ENCODE measurements around the gene DNAJC6.

DNAJC6 gene

DNA sequence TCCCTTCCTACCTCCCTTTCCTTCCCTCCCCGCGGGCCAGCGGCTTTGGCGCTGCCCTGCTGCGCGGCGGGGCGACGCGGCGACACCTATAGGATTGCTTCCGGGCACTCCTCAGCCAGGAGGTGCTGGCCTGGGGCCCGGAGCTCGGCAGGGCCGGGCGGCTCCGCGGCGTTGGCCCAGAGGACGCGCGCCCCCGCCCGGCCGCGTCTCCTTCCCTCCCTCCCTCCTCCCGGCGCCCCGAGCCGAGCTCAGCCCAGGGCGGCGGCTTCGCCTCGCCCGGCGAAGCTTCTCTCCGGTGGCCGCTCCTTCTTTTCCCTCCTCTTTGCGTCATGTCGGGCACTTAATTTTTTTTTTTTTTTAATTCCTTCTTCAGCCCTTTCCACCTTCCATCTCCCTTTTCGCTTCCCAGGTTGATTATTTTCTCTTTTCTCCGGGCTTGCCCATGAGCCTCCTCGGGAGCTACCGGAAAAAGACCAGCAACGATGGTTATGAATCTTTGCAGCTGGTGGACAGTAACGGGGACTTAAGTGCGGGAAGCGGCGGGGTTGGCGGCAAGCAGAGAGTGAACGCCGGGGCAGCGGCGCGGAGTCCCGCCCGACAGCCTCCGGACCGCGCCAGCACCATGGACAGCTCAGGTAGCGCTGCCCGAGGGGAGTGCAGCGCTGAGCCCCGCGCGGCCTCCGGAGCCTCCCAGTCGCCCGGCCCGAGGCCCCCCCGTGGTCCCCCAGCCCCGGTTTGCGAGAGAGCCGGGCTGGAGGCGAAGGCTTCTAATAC lies at the start of gene DNAJC6:
Gene DNAJC6, plus strand, starts transcription at position 240 of the 774 bp plus-strand sequence. Its CDS starts 203 bp downstream, at position 443.
- Histone ChIP-seq H3K4me3 (peak within 1 kb of the TSS; percentile 80), H3K27ac (no peak within 1 kb of the TSS), H3K9ac (ENCODE audit: insufficient read length) (no peak within 1 kb of the TSS), H3K9me3 (ENCODE audit: low read depth, low read length) (no peaks in the 10 kb centered on the region), H3K36me3 (ENCODE audit: insufficient read depth, low read length) (no peaks in the 10 kb centered on the region)
- no peak for TF ChIP-seq POLR2AphosphoS5 (IDR thresholded peaks at IDR 0.05; ENCODE audit: borderline replicate concordance, low read depth, low read length)
- TF ChIP-seq FOXP2 (optimal IDR thresholded peaks at IDR 0.05; ENCODE audit: control extremely low read depth, extremely low read length, insufficient read depth), result no peak
- no peak for TF ChIP-seq EZH2 (IDR thresholded peaks at IDR 0.05)
- DNase-seq (ENCODE audit: low read depth, low spot score), result no peak

DNA sequence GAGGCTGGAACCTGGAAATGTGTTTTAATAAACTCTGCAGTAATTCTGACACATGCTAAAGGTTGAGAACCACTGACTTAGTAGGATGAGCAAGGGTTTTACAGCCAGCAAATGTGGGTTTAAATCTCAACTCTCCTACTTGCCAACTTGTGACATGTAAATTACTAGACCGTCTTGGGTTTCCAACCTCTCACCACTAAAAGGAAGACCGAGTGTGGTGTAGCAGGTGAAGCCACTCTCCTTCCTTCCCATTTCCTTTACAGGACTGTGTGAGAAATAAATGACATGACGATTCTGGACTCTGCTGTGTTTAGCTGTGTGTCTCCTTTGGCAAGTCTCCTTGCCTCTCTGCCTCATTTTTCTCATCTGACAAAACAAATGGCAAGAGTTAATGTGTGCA lies 49.5 kb upstream of the DNAJC6 start:
- no peak for TF ChIP-seq FOXP2 (optimal IDR thresholded peaks at IDR 0.05; ENCODE audit: control extremely low read depth, extremely low read length, insufficient read depth)
- TF ChIP-seq EZH2 (IDR thresholded peaks at IDR 0.05), result no peak
- no peak for TF ChIP-seq POLR2AphosphoS5 (IDR thresholded peaks at IDR 0.05; ENCODE audit: borderline replicate concordance, low read depth, low read length)
- no peak for DNase-seq (ENCODE audit: low read depth, low spot score)
- no peak overlapping the region for H3K9ac ChIP-seq (ENCODE audit: insufficient read length)
- no peaks in the 10 kb centered on the region for H3K9me3 ChIP-seq (ENCODE audit: low read depth, low read length)
- H3K36me3 ChIP-seq (ENCODE audit: insufficient read depth, low read length), result no peaks in the 10 kb centered on the region
- no peak overlapping the region for H3K4me3 ChIP-seq
- H3K27ac ChIP-seq, result no peak overlapping the region

DNA sequence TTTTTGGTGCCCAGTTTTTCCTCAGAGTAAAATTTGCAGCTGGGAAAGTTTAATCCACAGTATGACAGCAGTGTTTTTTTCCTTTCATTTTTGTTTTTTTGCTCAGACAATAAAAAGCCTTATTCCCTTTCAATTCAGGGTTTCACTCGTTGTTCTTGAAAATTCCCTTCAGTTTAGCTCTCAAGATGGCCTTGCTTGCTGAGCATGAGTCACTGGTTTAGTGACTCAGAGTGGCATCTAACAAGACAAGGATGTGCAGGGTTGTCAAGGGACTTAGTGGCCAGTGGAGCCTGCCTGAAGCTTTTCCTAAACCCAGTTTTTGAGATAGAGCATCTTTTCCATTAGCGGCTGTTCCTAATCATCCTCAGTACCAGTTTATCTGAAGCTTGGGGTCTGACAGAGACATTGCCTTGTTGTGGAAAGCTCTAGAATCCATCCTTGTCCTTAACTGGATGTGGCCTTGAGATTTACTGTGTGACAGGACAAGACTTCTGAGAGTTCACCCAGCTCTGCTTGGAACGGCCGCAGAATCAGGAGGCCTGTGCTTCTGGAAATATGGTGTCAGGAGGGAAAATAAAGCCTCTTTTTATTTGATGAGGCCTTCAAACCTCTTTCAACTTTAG lies 48.4 kb upstream of the DNAJC6 start:
- Histone ChIP-seq H3K9me3 (ENCODE audit: low read depth, low read length) (no peaks in the 10 kb centered on the region), H3K36me3 (ENCODE audit: insufficient read depth, low read length) (no peaks in the 10 kb centered on the region), H3K27ac (no peak overlapping the region), H3K4me3 (no peak overlapping the region), H3K9ac (ENCODE audit: insufficient read length) (no peak overlapping the region)
- TF ChIP-seq FOXP2 (optimal IDR thresholded peaks at IDR 0.05; ENCODE audit: control extremely low read depth, extremely low read length, insufficient read depth), result no peak
- TF ChIP-seq EZH2 (IDR thresholded peaks at IDR 0.05), result no peak
- no peak for TF ChIP-seq POLR2AphosphoS5 (IDR thresholded peaks at IDR 0.05; ENCODE audit: borderline replicate concordance, low read depth, low read length)
- DNase-seq (ENCODE audit: low read depth, low spot score), result no peak

DNA sequence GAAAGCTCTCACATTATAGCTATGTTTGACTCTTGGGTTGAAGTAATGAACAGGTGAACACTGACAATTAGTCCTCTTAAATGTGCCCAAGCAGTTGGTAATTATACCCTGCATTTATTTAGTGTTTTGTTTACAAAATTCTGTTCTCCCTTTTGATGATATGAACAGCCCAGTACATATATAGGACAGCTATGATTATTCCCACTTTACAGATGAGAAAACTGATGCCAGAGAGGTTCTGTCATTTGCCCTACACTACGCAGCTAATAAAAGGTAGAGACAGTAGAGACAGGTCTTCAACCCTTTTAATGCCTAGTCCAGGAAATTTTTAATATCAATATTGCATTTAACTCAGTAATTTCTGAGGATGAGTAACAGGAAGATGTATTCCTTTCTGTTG lies 46.1 kb upstream of the DNAJC6 start:
- H3K27ac ChIP-seq, result no peak overlapping the region
- DNase-seq (ENCODE audit: low read depth, low spot score), result no peak

DNA sequence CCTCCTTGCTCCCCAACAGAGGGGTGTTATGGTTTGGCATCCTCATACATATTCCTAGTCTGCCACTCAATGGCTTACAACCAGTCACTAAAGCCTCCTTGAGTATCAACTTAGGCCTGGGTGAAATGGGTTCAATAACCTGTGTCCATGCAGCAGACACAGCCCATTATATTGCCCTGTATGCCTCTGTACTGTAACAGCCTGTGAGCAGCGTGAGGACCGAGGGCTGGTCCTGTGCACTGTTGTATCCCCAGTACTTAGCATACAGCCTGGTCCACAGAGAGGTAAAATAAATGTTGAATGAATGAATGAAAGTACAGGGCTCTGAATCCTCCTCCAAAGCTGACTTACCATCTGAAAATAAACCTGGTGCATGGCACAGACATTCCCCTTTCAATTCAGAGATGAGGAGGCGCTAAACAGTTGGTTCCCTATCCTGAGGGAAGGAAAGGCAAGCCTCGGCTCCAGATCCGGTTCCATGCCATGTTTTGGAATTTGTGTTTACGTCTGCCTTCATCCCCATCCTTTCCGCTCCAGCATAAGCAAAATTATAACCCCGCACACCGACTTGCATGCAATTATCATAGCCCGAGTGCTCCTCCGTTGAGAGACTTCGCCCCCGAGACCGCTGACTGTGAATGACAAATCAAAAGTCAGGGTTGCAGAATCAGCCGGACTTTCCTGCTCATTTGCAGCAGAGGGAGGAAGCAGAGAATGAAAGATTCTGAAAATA lies 45.0 kb upstream of the DNAJC6 start:
- H3K9ac ChIP-seq (ENCODE audit: insufficient read length), result no peak overlapping the region
- H3K36me3 ChIP-seq (ENCODE audit: insufficient read depth, low read length), result no peaks in the 10 kb centered on the region
- no peak for TF ChIP-seq POLR2AphosphoS5 (IDR thresholded peaks at IDR 0.05; ENCODE audit: borderline replicate concordance, low read depth, low read length)
- TF ChIP-seq FOXP2 (optimal IDR thresholded peaks at IDR 0.05; ENCODE audit: control extremely low read depth, extremely low read length, insufficient read depth), result peak; percentile 88
- TF ChIP-seq EZH2 (IDR thresholded peaks at IDR 0.05), result no peak
- no peak for DNase-seq (ENCODE audit: low read depth, low spot score)
- peak overlapping the region; percentile 48 for H3K4me3 ChIP-seq
- H3K27ac ChIP-seq, result no peak overlapping the region
- no peaks in the 10 kb centered on the region for H3K9me3 ChIP-seq (ENCODE audit: low read depth, low read length)

More for the DNA sequence above, 46.1 kb upstream of the DNAJC6 start:
- Histone ChIP-seq H3K4me3 (no peak overlapping the region), H3K9ac (ENCODE audit: insufficient read length) (no peak overlapping the region), H3K9me3 (ENCODE audit: low read depth, low read length) (no peaks in the 10 kb centered on the region), H3K36me3 (ENCODE audit: insufficient read depth, low read length) (no peaks in the 10 kb centered on the region)
- TF ChIP-seq POLR2AphosphoS5 (IDR thresholded peaks at IDR 0.05; ENCODE audit: borderline replicate concordance, low read depth, low read length) (no peak), FOXP2 (optimal IDR thresholded peaks at IDR 0.05; ENCODE audit: control extremely low read depth, extremely low read length, insufficient read depth) (no peak), EZH2 (IDR thresholded peaks at IDR 0.05) (no peak)

DNA sequence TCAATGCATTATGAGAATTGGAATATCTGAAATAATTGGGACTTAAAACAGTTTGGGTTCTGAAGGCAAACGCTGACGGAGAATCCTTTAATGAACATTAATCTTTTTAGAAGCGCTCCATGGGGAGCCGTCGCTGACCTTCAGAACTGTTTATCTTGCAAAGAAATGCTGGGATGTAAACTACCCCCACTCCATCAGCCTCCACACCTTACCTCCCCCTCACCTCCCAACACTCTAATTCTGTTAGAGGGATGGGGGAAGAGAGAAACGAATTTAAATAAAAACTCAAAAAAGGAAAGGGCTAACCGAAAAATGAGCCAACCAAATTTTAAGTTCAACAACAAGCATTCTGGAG lies 44.1 kb upstream of the DNAJC6 start:
- H3K4me3 ChIP-seq, result peak overlapping the region; percentile 72
- DNase-seq (ENCODE audit: low read depth, low spot score), result no peak
- H3K36me3 ChIP-seq (ENCODE audit: insufficient read depth, low read length), result no peaks in the 10 kb centered on the region
- H3K9me3 ChIP-seq (ENCODE audit: low read depth, low read length), result no peaks in the 10 kb centered on the region
- H3K27ac ChIP-seq, result no peak overlapping the region; the same call in 1 of the 2 replicates
- no peak for TF ChIP-seq FOXP2 (optimal IDR thresholded peaks at IDR 0.05; ENCODE audit: control extremely low read depth, extremely low read length, insufficient read depth)
- TF ChIP-seq EZH2 (IDR thresholded peaks at IDR 0.05), result no peak
- no peak for TF ChIP-seq POLR2AphosphoS5 (IDR thresholded peaks at IDR 0.05; ENCODE audit: borderline replicate concordance, low read depth, low read length)
- H3K9ac ChIP-seq (ENCODE audit: insufficient read length), result no peak overlapping the region

DNA sequence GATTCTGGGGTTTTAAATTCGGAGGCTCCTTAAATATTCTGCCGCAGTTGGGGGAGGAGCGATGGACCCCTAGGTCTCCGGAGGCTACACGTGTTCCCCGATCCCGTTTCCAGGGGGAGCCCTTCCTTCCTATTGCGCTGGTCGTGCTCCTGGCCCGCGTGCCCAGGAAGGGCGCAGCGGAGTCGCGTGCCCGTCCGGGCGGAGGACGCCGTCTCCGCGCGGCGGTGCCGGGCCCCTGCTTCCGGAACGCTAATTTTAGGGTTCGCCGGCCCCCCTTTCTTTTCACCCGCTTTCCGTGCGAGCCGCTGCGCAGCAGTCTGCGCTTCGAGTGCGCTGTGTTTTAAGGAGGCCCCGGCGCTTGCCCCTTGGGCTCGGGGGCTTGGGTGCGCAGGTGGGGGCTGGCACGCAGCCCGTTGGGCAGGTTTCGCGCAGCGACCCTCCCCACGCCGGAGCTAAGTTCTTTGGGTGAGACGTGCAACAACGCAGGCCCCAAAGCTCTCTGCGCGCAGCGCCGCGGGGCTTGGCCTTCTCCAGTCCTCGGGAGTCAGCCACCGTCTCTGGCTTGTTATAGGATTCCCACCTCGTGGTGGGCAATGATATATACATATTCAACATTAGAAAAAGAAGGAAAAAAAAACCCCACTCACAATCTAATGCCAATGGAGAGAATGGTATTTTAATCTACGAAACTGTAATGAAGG lies 43.5 kb upstream of the DNAJC6 start:
- Histone ChIP-seq H3K36me3 (ENCODE audit: insufficient read depth, low read length) (no peaks in the 10 kb centered on the region), H3K9me3 (ENCODE audit: low read depth, low read length) (no peaks in the 10 kb centered on the region), H3K4me3 (peak overlapping the region; percentile 72), H3K27ac (no peak overlapping the region), H3K9ac (ENCODE audit: insufficient read length) (peak overlapping the region; percentile 64)
- DNase-seq (ENCODE audit: low read depth, low spot score), result no peak
- TF ChIP-seq POLR2AphosphoS5 (IDR thresholded peaks at IDR 0.05; ENCODE audit: borderline replicate concordance, low read depth, low read length) (peak; percentile 63), FOXP2 (optimal IDR thresholded peaks at IDR 0.05; ENCODE audit: control extremely low read depth, extremely low read length, insufficient read depth) (no peak), EZH2 (IDR thresholded peaks at IDR 0.05) (no peak)
